HL-60 (cell line): ENCODE data around the gene GSTP1.
"Not testable (repeated sequence)": the region's sequence is repeated elsewhere in the genome, so short reads cannot be mapped to it uniquely, and the experiment has no call there.

Experiments
- CTCF ChIP-seq: IDR thresholded peaks from one replicate; pipeline ENCODE4 v1.5.1; 2011; ENCODE audit warnings: low read length, control low read depth, inconsistent platforms; ENCODE audit not compliant: insufficient read depth
- GABPA ChIP-seq: IDR thresholded peaks from 2 replicates; pipeline ENCODE4 v1.6.1; 2012; ENCODE audit warnings: low read depth
- POLR2AphosphoS5 ChIP-seq: IDR thresholded peaks from 2 replicates; pipeline ENCODE4 v1.6.1; 2012; ENCODE audit warnings: low read depth
- REST ChIP-seq: IDR thresholded peaks from 2 replicates; pipeline ENCODE4 v1.6.1; 2012; ENCODE audit warnings: low read depth; ENCODE audit not compliant: insufficient replicate concordance

GRCh38 chr11:67620621-67621020 lies 37.0 kb downstream of the GSTP1 start:
- TF ChIP-seq CTCF, REST, GABPA, POLR2AphosphoS5: not testable (repeated sequence)
